Measurements from ENCODE around the gene LCT.

The LCT gene

GRCh38 chr2:135742325-135742757 is 94.6 kb downstream of the LCT start:
- peak in 1 of 2 donors; percentile 19 for DNase-seq (ENCODE audit: low read depth in 2 of 2)

DNA sequence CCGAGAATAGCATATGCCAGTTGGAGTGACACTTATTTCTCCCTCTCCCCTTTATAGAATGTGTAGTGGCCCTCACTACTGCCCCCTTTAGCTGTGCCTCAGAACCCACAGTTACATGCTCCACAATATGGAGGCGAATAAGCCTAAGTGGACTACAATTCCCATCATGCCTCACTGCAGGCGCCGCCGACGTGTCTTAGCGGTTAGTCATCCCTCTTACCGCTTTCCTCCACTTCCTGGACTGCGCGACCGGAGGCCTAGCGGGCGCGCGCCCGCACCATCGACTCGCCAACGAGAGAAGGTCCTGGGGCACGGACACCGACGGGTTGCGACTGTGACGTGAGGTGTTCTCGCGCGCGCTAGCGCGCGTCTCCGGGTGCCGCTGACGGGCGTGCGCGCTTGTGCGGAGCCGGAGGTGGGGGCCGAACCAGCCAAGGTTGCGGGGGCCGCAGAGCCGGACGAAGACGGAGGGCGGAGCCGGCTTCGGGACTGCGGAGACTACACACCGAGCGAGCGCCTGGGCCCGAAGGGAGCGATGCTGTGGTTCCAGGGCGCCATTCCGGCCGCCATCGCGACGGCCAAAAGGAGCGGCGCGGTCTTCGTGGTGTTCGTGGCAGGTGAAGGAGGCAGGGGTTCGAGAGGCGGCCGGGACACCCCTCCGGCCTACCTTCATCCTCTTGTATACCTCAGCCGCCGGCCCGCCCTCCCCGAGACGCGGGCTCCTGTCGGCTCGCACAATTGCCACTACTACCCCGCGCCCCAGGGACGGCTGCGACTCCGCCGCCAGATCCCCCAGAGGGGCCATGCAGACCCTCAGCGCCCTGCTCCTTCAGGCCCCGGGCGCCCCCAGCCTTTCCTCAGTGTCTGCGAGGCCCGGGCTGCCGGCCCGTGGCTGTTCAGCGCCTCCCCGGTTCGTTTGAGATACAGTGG is 95.3 kb downstream of the LCT start, which contains the start of gene UBXN4:
Gene UBXN4 (plus strand): TSS at position 461 of the 930 bp plus-strand sequence. CDS start 75 bp downstream, at position 536.
- DNase-seq (ENCODE audit: low read depth in 2 of 2) = peak; percentile 96 to 97

- no peak for DNase-seq (ENCODE audit: low read depth in 2 of 2)
Observed at GRCh38 chr2:135741043-135741394, 96.0 kb downstream of the LCT start.

DNA sequence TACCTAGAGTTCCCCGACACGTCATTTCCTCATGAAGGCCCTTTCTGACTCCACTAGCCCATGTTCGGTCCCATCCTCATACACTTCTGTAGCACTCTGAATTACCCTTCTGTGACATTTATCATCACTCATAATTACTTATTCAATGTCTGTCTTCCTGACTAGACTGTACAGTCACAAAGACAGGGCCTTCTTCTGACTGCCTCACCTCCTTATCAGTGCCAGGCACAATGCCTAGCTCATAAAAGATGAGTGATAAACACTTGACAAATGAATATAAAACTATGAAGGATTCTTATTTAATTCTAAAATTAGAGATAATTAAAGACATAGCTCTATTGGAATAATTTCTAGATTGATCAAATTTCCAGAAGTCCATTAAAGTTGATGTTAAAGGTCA is 96.8 kb downstream of the LCT start:
- no peak for DNase-seq (ENCODE audit: low read depth in 2 of 2)
